Measurements from ENCODE around the gene TM9SF2. TPM values are rescaled to one million over a fixed set of nuclear protein-coding genes. Genes with fewer than 3 reads are reported as not detected.

Gene TM9SF2
- polyA plus RNA-seq, 3 donors from 2014 or later: 57.5 to 109 (median 83.0) TPM

DNA sequence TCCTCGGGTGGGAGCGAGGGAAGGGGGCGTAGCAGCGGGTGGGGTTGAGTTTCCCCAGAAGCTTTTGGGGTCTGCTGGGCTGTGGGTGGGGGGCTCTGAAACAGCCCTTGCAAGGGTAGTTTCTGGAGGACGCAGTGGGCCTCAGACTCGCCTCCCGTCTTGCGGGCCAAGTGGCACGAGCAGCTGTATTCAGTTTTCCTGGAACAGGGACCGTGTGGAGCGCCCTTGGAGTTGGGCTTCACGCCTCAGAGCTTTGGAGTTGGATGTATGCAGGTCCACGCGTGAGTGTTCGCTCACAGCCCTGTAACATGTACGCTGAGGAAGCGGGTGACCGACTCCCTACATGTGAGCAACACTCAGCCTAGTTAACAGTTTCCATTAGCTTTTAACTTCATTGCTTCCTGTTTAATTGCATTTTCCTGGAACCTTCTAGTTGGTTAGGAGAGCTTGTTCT lies 603 bp downstream of the TM9SF2 start:
- H3K27me3 Mint-ChIP-seq (ENCODE audit: low read depth in 3 of 3): peaks cover 23 to 35% (median 34%) of the 10 kb centered on the region in 3 donors
- peak overlapping the region; percentile 94 to 99 (median 96) for H3K4me3 Mint-ChIP-seq
- peaks cover 83 to 96% of the 10 kb centered on the region in 2 donors for H3K4me1 Mint-ChIP-seq
- H3K27ac Mint-ChIP-seq: peak overlapping the region; percentile 93 to 99 (median 97)
- DNase-seq: peak in 1 of 3 donors; percentile 13
- no peaks in the 10 kb centered on the region for H3K9me3 Mint-ChIP-seq
- H3K36me3 Mint-ChIP-seq: no peaks in the 10 kb centered on the region

DNA sequence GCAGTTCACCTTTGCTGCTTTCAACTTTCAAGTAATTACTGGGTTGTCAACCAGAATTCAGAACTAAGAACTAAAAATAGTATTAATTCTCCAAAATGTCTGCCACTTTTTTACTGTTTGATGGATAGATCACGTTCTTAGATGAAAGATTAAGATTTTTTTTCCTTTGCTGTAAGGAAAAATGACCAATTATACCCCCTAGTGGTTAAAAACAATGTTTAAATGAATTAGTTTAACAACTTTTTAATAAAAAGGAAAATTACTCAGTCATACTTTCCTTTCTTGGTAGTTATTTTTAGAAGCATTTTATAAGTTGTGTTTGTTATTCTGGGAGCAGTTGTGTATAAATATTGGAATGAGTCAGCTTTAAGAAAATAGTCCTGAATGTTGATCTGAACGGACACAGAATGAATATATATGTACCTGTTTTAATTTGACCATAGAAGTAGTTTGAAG lies 4.6 kb downstream of the TM9SF2 start:
- Mint-ChIP-seq H3K27ac (peak overlapping the region in 1 of 6 donors; percentile 6), H3K4me1 (peaks cover 70 to 95% of the 10 kb centered on the region in 2 donors), H3K27me3 (ENCODE audit: low read depth in 3 of 3) (peaks cover 7 to 13% (median 9%) of the 10 kb centered on the region in 3 donors), H3K4me3 (peak overlapping the region in 3 of 5 donors; percentile 0 to 33 (median 4)), H3K9me3 (no peaks in the 10 kb centered on the region), H3K36me3 (peaks cover 11 to 21% (median 16%) of the 10 kb centered on the region in 3 donors)
- peak in 1 of 3 donors; percentile 22 for DNase-seq

DNA sequence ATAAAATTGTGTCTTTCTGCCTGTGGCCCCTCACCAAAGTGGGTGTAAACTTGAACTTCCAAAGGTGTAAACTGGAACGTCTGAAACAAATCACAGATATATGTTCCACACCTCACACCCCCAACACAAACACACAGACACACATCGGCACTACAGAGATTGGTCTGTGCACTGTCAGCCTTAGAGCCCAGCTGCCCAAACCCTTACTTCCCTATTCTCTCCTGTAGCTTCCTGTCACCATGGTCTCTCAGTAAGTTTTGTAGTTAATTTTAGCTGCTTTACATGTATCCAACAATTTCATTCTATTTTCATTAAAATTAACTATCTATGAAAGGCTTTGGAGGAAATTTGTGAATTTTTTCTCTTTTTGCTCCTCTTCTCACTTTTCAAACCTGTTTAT lies 5.4 kb downstream of the TM9SF2 start:
- no peak for DNase-seq
- Mint-ChIP-seq H3K4me1 (peaks cover 70 to 95% of the 10 kb centered on the region in 2 donors), H3K4me3 (peak overlapping the region in 2 of 5 donors; percentile 21 to 36), H3K27ac (peak overlapping the region in 1 of 6 donors; percentile 41), H3K9me3 (no peaks in the 10 kb centered on the region), H3K36me3 (peaks cover 11 to 27% (median 16%) of the 10 kb centered on the region in 3 donors), H3K27me3 (ENCODE audit: low read depth in 3 of 3) (peaks cover 0 to 6% (median 3%) of the 10 kb centered on the region in 3 donors)

DNA sequence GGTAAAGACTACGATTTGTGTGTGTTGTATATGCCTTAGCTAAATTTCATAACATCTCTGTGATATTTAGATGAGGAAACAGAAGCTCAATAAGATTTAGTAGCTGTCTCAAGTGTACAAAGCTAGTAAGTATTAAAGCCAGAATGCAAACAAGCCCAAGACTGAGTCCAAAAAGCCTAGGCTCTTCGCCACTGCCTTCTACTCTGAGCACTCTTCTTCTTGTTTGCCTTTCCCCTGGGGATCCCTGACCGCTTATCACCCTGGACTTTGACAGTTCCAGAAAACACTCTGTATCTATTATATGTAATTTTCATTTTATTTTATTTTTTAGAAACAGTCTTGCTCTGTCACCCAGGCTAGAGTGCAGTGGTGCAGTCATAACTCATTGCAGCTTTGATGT lies 5.8 kb downstream of the TM9SF2 start:
- no peak overlapping the region for H3K27ac Mint-ChIP-seq
- H3K9me3 Mint-ChIP-seq: no peaks in the 10 kb centered on the region
- H3K27me3 Mint-ChIP-seq (ENCODE audit: low read depth in 3 of 3): peaks cover 0 to 1% (median 0%) of the 10 kb centered on the region in 3 donors
- DNase-seq: no peak
- peaks cover 11 to 27% (median 16%) of the 10 kb centered on the region in 3 donors for H3K36me3 Mint-ChIP-seq
- H3K4me1 Mint-ChIP-seq: peaks cover 70 to 95% of the 10 kb centered on the region in 2 donors
- H3K4me3 Mint-ChIP-seq: peak overlapping the region in 2 of 5 donors; percentile 21 to 36

DNA sequence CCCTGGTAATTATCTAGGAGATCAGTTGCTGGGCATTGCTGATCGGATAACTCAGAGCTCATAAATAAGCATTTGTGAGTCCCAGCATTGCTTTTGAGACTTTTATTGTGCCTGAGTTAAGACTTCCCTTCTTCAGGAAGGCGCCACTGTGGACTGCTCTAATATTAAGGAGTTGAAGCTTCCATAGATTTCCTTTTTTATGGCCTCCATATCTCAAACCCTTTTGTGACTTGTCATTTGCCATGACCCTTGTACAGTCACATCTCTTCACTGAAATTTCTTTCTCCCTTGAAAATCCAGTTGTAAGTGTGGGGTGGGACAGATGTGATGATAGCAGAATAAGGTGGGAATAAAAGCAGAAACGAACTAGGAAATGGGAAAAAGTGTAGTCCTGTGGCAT lies 6.3 kb downstream of the TM9SF2 start:
- Mint-ChIP-seq H3K9me3 (no peaks in the 10 kb centered on the region), H3K4me3 (no peak overlapping the region), H3K27ac (peak overlapping the region in 1 of 6 donors; percentile 58), H3K4me1 (peaks cover 70 to 95% of the 10 kb centered on the region in 2 donors), H3K27me3 (ENCODE audit: low read depth in 3 of 3) (no peaks in the 10 kb centered on the region), H3K36me3 (peaks cover 11 to 27% (median 16%) of the 10 kb centered on the region in 3 donors)
- DNase-seq: no peak

DNA sequence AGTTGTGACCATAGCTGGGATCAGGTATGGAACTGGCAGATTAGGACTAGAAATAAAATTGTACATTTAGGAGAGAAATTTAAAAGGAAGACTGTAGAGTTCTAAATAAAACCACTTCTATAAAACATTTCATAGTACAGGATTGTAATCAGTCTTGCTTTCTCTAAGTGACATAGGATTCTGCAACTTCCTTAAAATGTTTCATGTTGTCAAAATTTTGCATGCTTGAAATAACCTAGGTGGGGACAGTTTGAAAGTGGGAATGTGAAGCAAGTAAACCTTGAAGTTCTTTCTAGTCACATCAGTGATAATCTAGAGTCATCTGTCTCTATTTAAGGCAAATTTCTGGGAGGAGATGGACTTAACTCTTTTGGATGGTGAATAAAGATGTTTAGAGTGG lies 6.7 kb downstream of the TM9SF2 start:
- Mint-ChIP-seq H3K9me3 (no peaks in the 10 kb centered on the region), H3K4me3 (no peak overlapping the region), H3K27ac (peak overlapping the region in 1 of 6 donors; percentile 58), H3K27me3 (ENCODE audit: low read depth in 3 of 3) (no peaks in the 10 kb centered on the region), H3K4me1 (peaks cover 72 to 95% of the 10 kb centered on the region in 2 donors), H3K36me3 (peaks cover 11 to 27% (median 16%) of the 10 kb centered on the region in 3 donors)
- no peak for DNase-seq

DNA sequence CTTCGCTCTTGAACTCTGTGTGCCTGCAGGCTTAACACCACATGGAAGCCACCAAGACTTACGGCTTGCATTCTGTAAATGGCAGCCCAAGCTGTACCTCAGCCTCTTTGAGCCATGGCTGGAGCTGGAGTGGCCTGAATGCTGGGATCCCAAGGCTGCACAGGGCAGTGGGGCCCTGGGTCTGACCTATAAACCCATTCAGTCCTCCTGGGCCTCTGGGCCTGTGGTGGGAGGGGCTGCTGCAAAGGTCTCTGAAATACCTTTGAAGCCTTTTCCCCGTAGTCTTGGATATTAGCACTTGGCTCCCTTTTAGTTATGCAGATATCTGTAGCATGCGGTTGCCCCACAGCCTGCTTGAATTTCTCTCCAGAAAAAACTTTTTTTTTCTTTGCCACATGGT lies 8.2 kb downstream of the TM9SF2 start:
- no peak for DNase-seq
- Mint-ChIP-seq H3K4me1 (peaks cover 73 to 95% of the 10 kb centered on the region in 2 donors), H3K4me3 (no peak overlapping the region), H3K9me3 (no peaks in the 10 kb centered on the region), H3K36me3 (peaks cover 11 to 27% (median 16%) of the 10 kb centered on the region in 3 donors), H3K27me3 (ENCODE audit: low read depth in 3 of 3) (no peaks in the 10 kb centered on the region), H3K27ac (no peak overlapping the region)

DNA sequence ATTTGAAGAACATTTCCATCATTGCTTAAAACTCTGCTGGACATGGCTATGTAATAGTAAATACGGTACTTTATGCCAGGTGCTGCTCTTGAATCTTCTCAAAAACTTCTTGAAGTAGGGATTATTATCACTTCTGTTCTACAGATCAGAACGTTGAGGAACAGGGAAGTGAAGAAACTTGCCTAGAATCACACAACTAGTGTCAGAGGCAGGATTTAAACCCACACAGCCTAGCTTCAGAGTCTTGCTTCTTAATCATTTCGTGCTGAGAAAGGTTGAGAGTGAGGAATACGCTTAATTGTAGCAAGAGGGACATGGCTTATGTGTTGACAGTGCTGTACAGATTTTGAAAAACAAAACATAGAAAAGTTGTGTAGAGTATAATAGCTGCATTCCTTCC lies 13.5 kb downstream of the TM9SF2 start:
- peak overlapping the region in 1 of 6 donors; percentile 55 for H3K27ac Mint-ChIP-seq
- peaks cover 6 to 20% (median 9%) of the 10 kb centered on the region in 3 donors for H3K36me3 Mint-ChIP-seq
- no peaks in the 10 kb centered on the region for H3K27me3 Mint-ChIP-seq (ENCODE audit: low read depth in 3 of 3)
- no peak overlapping the region for H3K4me3 Mint-ChIP-seq
- H3K4me1 Mint-ChIP-seq: peaks cover 65 to 71% of the 10 kb centered on the region in 2 donors
- no peak for DNase-seq
- no peaks in the 10 kb centered on the region for H3K9me3 Mint-ChIP-seq

DNA sequence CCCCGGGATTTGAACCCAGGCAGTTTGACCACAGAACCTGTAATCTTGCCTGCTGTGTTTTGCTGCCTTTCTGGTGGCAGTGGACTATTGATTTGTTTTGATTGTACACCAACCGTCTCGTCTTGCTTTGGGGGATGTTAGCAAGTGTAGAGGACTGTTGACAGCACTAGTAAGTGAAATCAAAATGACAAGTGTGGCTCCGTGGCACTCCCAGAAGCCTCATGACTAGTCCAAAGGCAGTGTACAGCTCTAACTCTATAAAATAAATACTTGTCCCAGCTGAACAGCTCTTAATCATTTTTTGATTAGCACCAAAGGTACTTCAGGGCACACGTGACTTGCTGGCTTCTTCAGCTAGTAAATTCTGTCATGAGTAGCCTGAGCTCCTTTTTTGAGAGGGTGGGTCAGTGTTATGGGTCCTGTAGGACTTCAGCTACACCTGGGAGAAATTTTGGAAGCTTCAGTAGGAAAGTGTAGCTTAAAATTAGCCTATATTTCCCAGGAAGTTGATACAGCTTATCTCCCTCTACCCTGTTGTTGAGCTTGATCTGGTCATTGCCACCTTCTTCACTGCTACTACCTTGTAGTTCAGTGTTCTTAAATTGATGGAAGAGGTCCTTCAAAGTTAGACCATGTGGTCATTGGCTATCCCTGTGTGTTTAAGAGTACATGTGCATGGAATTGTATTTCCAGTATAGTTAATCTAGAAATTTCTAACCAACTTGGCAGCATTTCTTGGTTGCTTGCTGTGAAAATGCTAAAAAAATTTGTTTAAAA lies 15.1 kb downstream of the TM9SF2 start:
- H3K4me1 Mint-ChIP-seq: peaks cover 51 to 58% of the 10 kb centered on the region in 2 donors

DNA sequence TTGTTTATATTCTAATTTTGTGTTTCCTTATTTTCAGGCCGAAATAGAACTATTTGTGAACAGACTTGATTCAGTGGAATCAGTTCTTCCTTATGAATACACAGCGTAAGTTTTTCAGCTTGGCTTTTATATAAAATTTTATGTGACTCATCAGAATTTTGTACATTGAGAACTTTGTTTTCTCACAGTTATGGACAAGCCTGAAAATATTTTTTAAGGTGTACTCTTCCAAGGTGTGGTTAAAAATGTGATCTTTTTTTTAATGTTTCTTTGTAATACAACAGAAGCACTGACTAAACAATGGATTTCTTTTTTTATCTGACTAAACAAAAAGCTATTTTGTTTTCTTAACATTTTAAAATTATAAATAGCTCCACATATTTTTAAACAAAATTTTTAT lies 16.3 kb downstream of the TM9SF2 start:
- peaks cover 3 to 15% (median 12%) of the 10 kb centered on the region in 3 donors for H3K36me3 Mint-ChIP-seq
- DNase-seq: no peak
- no peak overlapping the region for H3K27ac Mint-ChIP-seq
- no peaks in the 10 kb centered on the region for H3K9me3 Mint-ChIP-seq
- H3K27me3 Mint-ChIP-seq (ENCODE audit: low read depth in 3 of 3): no peaks in the 10 kb centered on the region
- peaks cover 40 to 52% of the 10 kb centered on the region in 2 donors for H3K4me1 Mint-ChIP-seq
- H3K4me3 Mint-ChIP-seq: no peak overlapping the region

More for the DNA sequence above, 15.1 kb downstream of the TM9SF2 start:
- no peak overlapping the region for H3K4me3 Mint-ChIP-seq
- no peaks in the 10 kb centered on the region for H3K9me3 Mint-ChIP-seq
- H3K36me3 Mint-ChIP-seq: peaks cover 2 to 11% (median 6%) of the 10 kb centered on the region in 3 donors
- no peak for DNase-seq
- peak overlapping the region in 3 of 6 donors; percentile 8 to 73 (median 66) for H3K27ac Mint-ChIP-seq
- H3K27me3 Mint-ChIP-seq (ENCODE audit: low read depth in 3 of 3): no peaks in the 10 kb centered on the region

DNA sequence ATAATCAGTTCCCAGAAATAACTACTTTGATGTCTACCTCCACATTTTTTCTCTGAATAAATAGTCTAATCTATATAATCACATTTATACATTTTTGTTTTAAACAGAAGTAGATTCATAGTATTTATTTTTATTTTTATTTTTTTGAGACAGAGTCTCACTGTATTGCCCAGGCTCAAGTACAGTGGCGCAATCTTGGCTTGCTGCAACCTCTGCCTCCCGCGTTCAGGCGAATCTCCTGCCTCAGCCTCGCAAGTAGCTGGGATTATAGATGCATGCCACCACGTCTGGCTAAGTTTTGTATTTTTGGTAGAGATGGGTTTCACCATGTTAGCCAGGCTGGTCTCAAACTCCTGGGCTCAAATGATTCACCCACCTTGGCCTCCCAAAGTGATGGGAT lies 16.7 kb downstream of the TM9SF2 start:
- no peak for DNase-seq
- Mint-ChIP-seq H3K4me3 (no peak overlapping the region), H3K4me1 (peaks cover 36 to 50% of the 10 kb centered on the region in 2 donors), H3K27ac (no peak overlapping the region), H3K27me3 (ENCODE audit: low read depth in 3 of 3) (no peaks in the 10 kb centered on the region), H3K36me3 (peaks cover 3 to 17% (median 13%) of the 10 kb centered on the region in 3 donors), H3K9me3 (no peaks in the 10 kb centered on the region)

DNA sequence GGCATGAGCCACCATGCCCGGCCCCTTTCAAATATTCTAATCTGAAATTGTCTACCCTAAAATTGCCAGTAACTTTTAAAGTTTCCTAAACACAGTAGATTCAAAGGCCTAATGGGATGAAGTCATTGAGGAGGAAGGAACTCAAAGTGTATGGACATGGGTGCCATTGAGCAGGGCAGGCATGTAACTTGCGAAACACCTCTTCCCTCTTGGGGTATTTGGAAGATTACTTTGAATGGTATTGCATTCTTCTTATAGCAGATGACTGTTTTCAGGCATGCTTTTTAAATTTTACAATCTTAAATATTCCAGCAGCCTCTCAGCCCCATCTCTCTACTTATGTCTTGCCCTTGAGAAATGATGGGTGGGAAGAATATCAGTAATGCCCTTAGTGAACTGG lies 21.0 kb downstream of the TM9SF2 start:
- no peak overlapping the region for H3K27ac Mint-ChIP-seq

DNA sequence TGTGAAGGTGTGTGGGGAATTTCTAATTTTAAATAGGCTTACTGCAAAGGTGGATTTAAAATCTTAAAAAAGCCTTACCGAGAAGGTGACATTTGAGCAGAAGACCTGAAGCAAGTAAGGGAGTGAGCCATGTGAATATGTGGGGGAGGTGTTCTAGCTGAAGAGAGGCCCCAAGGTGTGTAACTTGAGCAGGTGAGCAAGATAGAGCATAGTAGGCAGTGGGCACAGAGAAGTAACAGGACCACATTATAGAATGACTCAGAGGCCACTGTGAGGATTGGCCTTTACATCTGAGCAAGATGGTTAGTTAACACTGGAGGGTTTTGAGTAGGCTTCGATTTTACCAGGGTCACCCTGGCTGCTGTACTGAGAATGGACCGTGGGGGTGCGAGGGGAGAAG lies 22.6 kb downstream of the TM9SF2 start:
- Mint-ChIP-seq H3K36me3 (peaks cover 9 to 49% (median 26%) of the 10 kb centered on the region in 3 donors), H3K4me1 (peaks cover 42 to 61% of the 10 kb centered on the region in 2 donors), H3K9me3 (no peaks in the 10 kb centered on the region), H3K4me3 (no peak overlapping the region), H3K27ac (peak overlapping the region in 1 of 6 donors; percentile 41), H3K27me3 (ENCODE audit: low read depth in 3 of 3) (peaks cover 0 to 4% (median 1%) of the 10 kb centered on the region in 3 donors)
- no peak for DNase-seq

More for the DNA sequence above, 21.0 kb downstream of the TM9SF2 start:
- Mint-ChIP-seq H3K27me3 (ENCODE audit: low read depth in 3 of 3) (peaks cover 0 to 4% (median 1%) of the 10 kb centered on the region in 3 donors), H3K9me3 (no peaks in the 10 kb centered on the region), H3K4me3 (no peak overlapping the region), H3K36me3 (peaks cover 9 to 47% (median 26%) of the 10 kb centered on the region in 3 donors), H3K4me1 (peaks cover 36 to 50% of the 10 kb centered on the region in 2 donors)
- no peak for DNase-seq

DNA sequence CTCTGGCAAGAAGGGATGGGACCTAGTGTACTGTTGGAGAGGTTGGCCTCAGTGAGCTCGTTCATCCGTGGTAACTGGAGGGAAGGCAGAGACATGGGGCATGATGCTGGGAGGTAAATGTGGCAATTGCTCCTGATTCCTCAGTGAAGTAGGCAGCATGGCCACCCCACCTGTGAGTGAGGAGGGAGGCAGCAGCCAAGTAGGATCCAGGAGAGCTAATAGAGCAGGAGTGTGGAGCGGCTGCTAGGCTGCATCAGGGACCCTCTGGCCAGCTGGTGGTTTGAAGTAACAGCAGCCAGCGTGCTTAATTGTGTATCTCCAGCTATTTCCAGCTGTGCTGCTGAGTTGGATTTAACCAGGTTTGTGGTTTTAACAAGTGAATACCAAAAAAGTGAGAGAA lies 24.7 kb downstream of the TM9SF2 start:
- Mint-ChIP-seq H3K9me3 (no peaks in the 10 kb centered on the region), H3K27me3 (ENCODE audit: low read depth in 3 of 3) (peaks cover 0 to 4% (median 1%) of the 10 kb centered on the region in 3 donors), H3K36me3 (peaks cover 10 to 50% (median 23%) of the 10 kb centered on the region in 3 donors), H3K27ac (peak overlapping the region in 3 of 6 donors; percentile 25 to 71 (median 35)), H3K4me3 (no peak overlapping the region), H3K4me1 (peaks cover 42 to 62% of the 10 kb centered on the region in 2 donors)
- no peak for DNase-seq

Data from immature natural killer cell (primary cell).